IMR-90 (cell line): ENCODE data around the gene APOL5. TPM values are rescaled to one million over a fixed set of nuclear protein-coding genes. Genes with fewer than 3 reads are reported as not detected.

Source experiments
- ATAC-seq: fragments of 200-7000 bp; cut with Tn5 transposase; 2 replicates; pipeline ENCODE4 v1.9.1; 2020; ENCODE audit warnings: low read depth, mild to moderate bottlenecking, moderate library complexity
- BruUV-seq: library from RNA; stranded (reverse); fragments of 400-500 nt; replicated peaks from 2 replicates; lab custom pipeline; 2021; lab: Mats Ljungman, UMichigan
- CTCF ChIA-PET: fragments of 300-600 bp; formaldehyde crosslinking; extraction: SDS; loops from one replicate; lab custom pipeline; 2021; ENCODE audit warnings: antibody characterized with exemption; lab: Yijun Ruan, JAX
- POLR2A ChIA-PET: fragments of 300-600 bp; sonication (Branson Sonifier 250); formaldehyde crosslinking; loops from one replicate; lab custom pipeline; 2022; ENCODE audit warnings: antibody characterized with exemption; ENCODE audit not compliant: unreplicated experiment; lab: Charles Lee
- DNase-seq: peaks from one replicate; pipeline ENCODE4 v3.0.0; 2013
- H2AFZ ChIP-seq: replicated peaks from 2 replicates; pipeline ENCODE3; 2013; ENCODE audit warnings: low read length, mild to moderate bottlenecking; ENCODE audit not compliant: poor library complexity
- H2AK5ac ChIP-seq: 2 replicates; pipeline ENCODE4 v1.6.1; 2013; ENCODE audit warnings: low read depth, low read length, inconsistent platforms
- H2AK9ac ChIP-seq: replicated peaks from 2 replicates; pipeline ENCODE3; 2013; ENCODE audit warnings: mild to moderate bottlenecking, low read depth, low read length, moderate library complexity; ENCODE audit not compliant: poor library complexity
- H2BK120ac ChIP-seq: 2 replicates; pipeline ENCODE4 v1.6.1; 2013; ENCODE audit warnings: low read depth, low read length, inconsistent platforms
- H2BK15ac ChIP-seq: 3 replicates; pipeline ENCODE4 v1.6.1; 2013; ENCODE audit warnings: low read depth, low read length, inconsistent platforms
- H2BK20ac ChIP-seq: 2 replicates; pipeline ENCODE4 v1.6.1; 2013; ENCODE audit warnings: low read depth, mild to moderate bottlenecking, inconsistent platforms, low read length, moderate library complexity
- H2BK5ac ChIP-seq: 2 replicates; pipeline ENCODE4 v1.6.1; 2013; ENCODE audit warnings: mild to moderate bottlenecking, low read depth, low read length, inconsistent platforms; ENCODE audit not compliant: poor library complexity, severe bottlenecking
- H3K14ac ChIP-seq: replicated peaks from 2 replicates; pipeline ENCODE4 v1.6.1; 2013; ENCODE audit warnings: low read depth, low read length, inconsistent platforms
- H3K18ac ChIP-seq: 2 replicates; pipeline ENCODE4 v1.6.1; 2013; ENCODE audit warnings: low read depth, low read length, control low read depth
- H3K23ac ChIP-seq: 2 replicates; pipeline ENCODE4 v1.6.1; 2013; ENCODE audit warnings: low read depth, low read length, inconsistent platforms
- H3K27ac ChIP-seq: 2 replicates; pipeline ENCODE4 v1.5.1; 2013; ENCODE audit warnings: mild to moderate bottlenecking, control low read depth, low read length; ENCODE audit not compliant: insufficient read depth
- H3K27me3 ChIP-seq: 2 replicates; pipeline ENCODE4 v1.6.1; 2013; ENCODE audit warnings: low read length; ENCODE audit not compliant: control insufficient read depth, insufficient read depth
- H3K36me3 ChIP-seq: 2 replicates; pipeline ENCODE4 v1.6.1; 2013; ENCODE audit warnings: low read length, mixed read lengths; ENCODE audit not compliant: control insufficient read depth, insufficient read depth
- H3K4ac ChIP-seq: 2 replicates; pipeline ENCODE4 v1.6.1; 2013; ENCODE audit warnings: low read depth, low read length, inconsistent platforms
- H3K4me1 ChIP-seq: 2 replicates; pipeline ENCODE4 v1.6.1; 2013; ENCODE audit warnings: low read length, mixed read lengths; ENCODE audit not compliant: control insufficient read depth, insufficient read depth
- H3K4me2 ChIP-seq: 2 replicates; pipeline ENCODE4 v1.6.1; 2013; ENCODE audit warnings: low read depth, mild to moderate bottlenecking, control low read depth, low read length, moderate library complexity
- H3K4me3 ChIP-seq: 2 replicates; pipeline ENCODE4 v1.5.1; 2013; ENCODE audit warnings: low read depth, mild to moderate bottlenecking, control low read depth, low read length, moderate library complexity; ENCODE audit not compliant: insufficient read depth
- H3K56ac ChIP-seq: 2 replicates; pipeline ENCODE4 v1.6.1; 2013; ENCODE audit warnings: low read length, inconsistent platforms; ENCODE audit not compliant: insufficient read depth; ENCODE audit errors: extremely low read depth
- H3K79me1 ChIP-seq, 2 experiments: 2 replicates each; pipeline ENCODE4 v1.6.1; 2013; ENCODE audit warnings: low read length in 2 of 2, inconsistent platforms in 1 of 2, low read depth in 1 of 2
- H3K9ac ChIP-seq: 2 replicates; pipeline ENCODE4 v1.6.1; 2013; ENCODE audit warnings: low read depth, low read length, control low read depth
- H3K9me1 ChIP-seq: 2 replicates; pipeline ENCODE4 v1.6.1; 2013; ENCODE audit warnings: low read length, inconsistent platforms; ENCODE audit not compliant: insufficient read depth
- H3K9me3 ChIP-seq: 2 replicates; pipeline ENCODE4 v1.6.1; 2013; ENCODE audit warnings: low read length; ENCODE audit not compliant: control insufficient read depth, insufficient read depth
- H4K20me1 ChIP-seq: 2 replicates; pipeline ENCODE4 v1.6.1; 2013; ENCODE audit warnings: low read length, inconsistent platforms; ENCODE audit not compliant: insufficient read depth
- H4K5ac ChIP-seq: 2 replicates; pipeline ENCODE4 v1.6.1; 2013; ENCODE audit warnings: mild to moderate bottlenecking, low read depth, low read length, control low read depth
- H4K8ac ChIP-seq, 2 experiments: 2 replicates each; pipeline ENCODE4 v1.6.1; 2013; ENCODE audit warnings: low read depth in 2 of 2, low read length in 2 of 2, control low read depth in 1 of 2, inconsistent platforms in 1 of 2
- H4K91ac ChIP-seq: 2 replicates; pipeline ENCODE4 v1.6.1; 2013; ENCODE audit warnings: low read depth, low read length, inconsistent platforms; ENCODE audit not compliant: insufficient read depth
- BHLHE40 ChIP-seq: fragments of 150-350 bp; IDR thresholded peaks from 2 replicates; pipeline ENCODE4 v1.6.1; 2016; ENCODE audit warnings: mild to moderate bottlenecking, low read depth, low read length
- CEBPB ChIP-seq: IDR thresholded peaks from 2 replicates; pipeline ENCODE4 v1.6.1; 2012; ENCODE audit warnings: low read depth, low read length, improper control_type of control experiment
- CTCF ChIP-seq: conservative IDR thresholded peaks from 2 replicates; pipeline ENCODE4 v1.5.1; 2012; ENCODE audit warnings: mild to moderate bottlenecking, low read depth, low read length, improper control_type of control experiment
- ELK1 ChIP-seq: fragments of 150-350 bp; IDR thresholded peaks from 2 replicates; pipeline ENCODE4 v1.6.1; 2016; ENCODE audit warnings: low read depth, mild to moderate bottlenecking, low read length, moderate library complexity, borderline replicate concordance
- FOS ChIP-seq: fragments of 150-350 bp; IDR thresholded peaks from 2 replicates; pipeline ENCODE4 v1.6.1; 2016; ENCODE audit warnings: low read depth, low read length
- MAFK ChIP-seq: IDR thresholded peaks from 2 replicates; pipeline ENCODE4 v1.6.1; 2012; ENCODE audit warnings: low read depth, low read length, improper control_type of control experiment
- MAZ ChIP-seq: IDR thresholded peaks from 2 replicates; pipeline ENCODE4 v1.6.1; 2012; ENCODE audit warnings: low read depth, mild to moderate bottlenecking, low read length, improper control_type of control experiment, moderate library complexity, borderline replicate concordance
- MXI1 ChIP-seq: IDR thresholded peaks from 2 replicates; pipeline ENCODE4 v1.6.1; 2012; ENCODE audit warnings: low read depth, mild to moderate bottlenecking, low read length, moderate library complexity, borderline replicate concordance
- NFE2L2 ChIP-seq: fragments of 150-350 bp; IDR thresholded peaks from 2 replicates; pipeline ENCODE4 v1.6.1; 2016; ENCODE audit warnings: low read depth, mild to moderate bottlenecking, low read length
- RAD21 ChIP-seq: IDR thresholded peaks from 2 replicates; pipeline ENCODE4 v1.6.1; 2012; ENCODE audit warnings: low read length, improper control_type of control experiment
- RCOR1 ChIP-seq: IDR thresholded peaks from 2 replicates; pipeline ENCODE4 v1.6.1; 2012; ENCODE audit warnings: mild to moderate bottlenecking, low read length, improper control_type of control experiment; ENCODE audit not compliant: insufficient replicate concordance
- SMC3 ChIP-seq: fragments of 150-350 bp; IDR thresholded peaks from 2 replicates; pipeline ENCODE4 v1.6.1; 2016; ENCODE audit warnings: low read depth, mild to moderate bottlenecking, antibody characterized with exemption, low read length, moderate library complexity
- WGBS, 2 experiments: methylation state at CpG; one replicate each; pipeline versions ENCODE4 v1.1.5 to v1.1.7; 2013; ENCODE audit warnings: missing lambda C conversion rate in 2 of 2; ENCODE audit not compliant: insufficient read length in 1 of 2; ENCODE audit errors: extremely low coverage in 2 of 2; 5-methylcytosine and 5-hydroxymethylcytosine counted together
- dilution Hi-C: fragments of 300-500 bp; cut with HindIII; formaldehyde crosslinking; loops from one replicate; pipeline ENCODE4 v1.14.3; 2018; ENCODE audit warnings: low sequenced_read_pairs; ENCODE audit not compliant: unreplicated experiment
- in situ Hi-C: fragments of 300-500 bp; cut with MboI; formaldehyde crosslinking; loops from 3 replicates; pipeline ENCODE4 v1.14.3; 2019; ENCODE audit warnings: low sequenced_read_pairs, inconsistent platforms, mixed read lengths
- intact Hi-C: fragments of 100-400 bp; cut with micrococcal nuclease; formaldehyde crosslinking; loops from 2 replicates; pipeline ENCODE4 v1.10.0; 2022
- polyA plus RNA-seq, 3 experiments: library from polyadenylated mRNA; depleted of rRNA; stranded (reverse); fragments of >200 nt; gene quantifications; 2 replicates each; pipeline ENCODE4 v1.2.3, GENCODE V29; 2012; ENCODE audit warnings: low replicate concordance in 1 of 3
- total RNA-seq: library from RNA; depleted of rRNA; stranded (reverse); fragments of >200 nt; gene quantifications from 2 replicates; pipeline ENCODE4 v1.2.3, GENCODE V29; 2012
- TF ChIP-seq, protein P1 (sequence below): fragments of 150-350 bp; IDR thresholded peaks from 2 replicates; pipeline ENCODE4 v1.6.1; 2017; ENCODE audit warnings: mild to moderate bottlenecking, antibody characterized with exemption, low read length, low read depth

APOL5 gene
- total and polyA plus RNA-seq, 2 of the 4 experiments (the other 2 are of a cell fraction), result 0.15 to 0.18 TPM

- H2AK9ac ChIP-seq, result peak overlapping the region; percentile 29
- H4K91ac ChIP-seq, result no peak overlapping the region
- no peak overlapping the region for H3K23ac ChIP-seq
- DNase-seq, result no peak
- ATAC-seq, result no peak
- no peak overlapping the region for H2BK15ac ChIP-seq
- no peak overlapping the region for H3K9ac ChIP-seq
- H3K18ac ChIP-seq, result no peak overlapping the region
- no peak overlapping the region for H3K14ac ChIP-seq
- no peak overlapping the region; the same call in 1 of the 2 replicates for H2AK5ac ChIP-seq
- no TSS peak for BruUV-seq
- no peak overlapping the region for H2BK120ac ChIP-seq
- dilution Hi-C loops (no loop called here), in situ Hi-C loops (no loop called here), intact Hi-C loops (no loop called here)
- no peak overlapping the region for H4K5ac ChIP-seq
- H3K9me1 ChIP-seq, result peaks cover 3% of the 10 kb centered on the region
- H4K8ac ChIP-seq, result no peak overlapping the region
- no peak overlapping the region for H3K4ac ChIP-seq
- no peaks in the 10 kb centered on the region for H3K9me3 ChIP-seq
- no peak overlapping the region for H3K4me3 ChIP-seq
- H3K4me2 ChIP-seq, result no peak overlapping the region
- H2AFZ ChIP-seq, result peak overlapping the region; percentile 39
- H3K27ac ChIP-seq, result no peak overlapping the region
- no peaks in the 10 kb centered on the region for H4K20me1 ChIP-seq
- H3K4me1 ChIP-seq, result no peaks in the 10 kb centered on the region
- H3K79me1 ChIP-seq, result no peaks in the 10 kb centered on the region
- ChIA-PET CTCF (interaction anchor here (1.0 kb wide), 1 partner anchor 42 kb away, joined by 4 read pairs; no protein-coding TSS in a partner anchor), POLR2A (no interaction called here)
- H2BK5ac ChIP-seq, result no peak overlapping the region
- TF ChIP-seq MAZ (no peak), ELK1 (no peak), FOS (no peak), NFE2L2 (no peak), SMC3 (no peak), MAFK (no peak), RAD21 (no peak), CTCF (no peak), BHLHE40 (no peak), RCOR1 (no peak), MXI1 (no peak), CEBPB (no peak)
- TF ChIP-seq, protein P1, sequence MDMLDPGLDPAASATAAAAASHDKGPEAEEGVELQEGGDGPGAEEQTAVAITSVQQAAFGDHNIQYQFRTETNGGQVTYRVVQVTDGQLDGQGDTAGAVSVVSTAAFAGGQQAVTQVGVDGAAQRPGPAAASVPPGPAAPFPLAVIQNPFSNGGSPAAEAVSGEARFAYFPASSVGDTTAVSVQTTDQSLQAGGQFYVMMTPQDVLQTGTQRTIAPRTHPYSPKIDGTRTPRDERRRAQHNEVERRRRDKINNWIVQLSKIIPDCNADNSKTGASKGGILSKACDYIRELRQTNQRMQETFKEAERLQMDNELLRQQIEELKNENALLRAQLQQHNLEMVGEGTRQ, result no peak
- no peaks in the 10 kb centered on the region for H3K36me3 ChIP-seq
- 94% methylated on average over 12 of the region's 15 CpGs; no CpG with 5 or more reads in 1 of the 2 experiments for WGBS, 2 experiments
- H3K56ac ChIP-seq, result no peak overlapping the region
- no peaks in the 10 kb centered on the region for H3K27me3 ChIP-seq
- H2BK20ac ChIP-seq, result no peak overlapping the region
Measured at GRCh38 chr22:35726933-35727332, 9.3 kb downstream of the APOL5 start.
